GM12878 (cell line): Measurements from ENCODE around the gene TMC8. TPM values are rescaled to one million over a fixed set of nuclear protein-coding genes. Genes with fewer than 3 reads are reported as not detected.

Source experiments
- CHD1 ChIP-seq: IDR thresholded peaks from 2 replicates; pipeline ENCODE4 v1.6.1; 2012; ENCODE audit warnings: low read depth, low read length, improper control_type of control experiment
- DPF2 ChIP-seq: fragments of 450-650 bp; IDR thresholded peaks from 2 replicates; pipeline ENCODE4 v1.6.1; 2017; ENCODE audit warnings: mild to moderate bottlenecking
- E4F1 ChIP-seq: fragments of 450-650 bp; IDR thresholded peaks from 2 replicates; pipeline ENCODE4 v1.6.1; 2018; ENCODE audit warnings: borderline replicate concordance, mild to moderate bottlenecking; ENCODE audit not compliant: partially characterized antibody
- EED ChIP-seq: sonication (generic); IDR thresholded peaks from 2 replicates; pipeline ENCODE4 v1.6.1; 2016; ENCODE audit warnings: antibody characterized with exemption, low read depth
- IRF3 ChIP-seq: fragments of 450-650 bp; IDR thresholded peaks from 2 replicates; pipeline ENCODE4 v1.6.1; 2014; ENCODE audit warnings: mild to moderate bottlenecking
- KDM1A ChIP-seq: fragments of 200-600 bp; sonication (generic); IDR thresholded peaks from 2 replicates; pipeline ENCODE4 v1.6.1; 2016; ENCODE audit warnings: borderline replicate concordance
- MTA3 ChIP-seq: IDR thresholded peaks from 2 replicates; pipeline ENCODE4 v1.6.1; 2012; ENCODE audit warnings: low read length, inconsistent platforms, borderline replicate concordance
- MYB ChIP-seq: fragments of 150-350 bp; IDR thresholded peaks from 2 replicates; pipeline ENCODE4 v1.6.1; 2014; ENCODE audit warnings: mild to moderate bottlenecking, low read depth, low read length, borderline replicate concordance
- RAD21 ChIP-seq: IDR thresholded peaks from 2 replicates; pipeline ENCODE4 v1.6.1; 2011; ENCODE audit warnings: mild to moderate bottlenecking, low read depth, low read length, moderate library complexity; ENCODE audit not compliant: insufficient read depth
- RELB ChIP-seq: fragments of 450-650 bp; IDR thresholded peaks from 2 replicates; pipeline ENCODE4 v1.6.1; 2017; ENCODE audit warnings: low read depth, mild to moderate bottlenecking, moderate library complexity
- SUPT20H ChIP-seq: IDR thresholded peaks from 2 replicates; pipeline ENCODE4 v1.6.1; 2011; ENCODE audit warnings: low read depth, mild to moderate bottlenecking, low read length, moderate library complexity, borderline replicate concordance; ENCODE audit not compliant: control insufficient read depth
- TCF3 ChIP-seq: IDR thresholded peaks from 2 replicates; pipeline ENCODE4 v1.6.1; 2012; ENCODE audit warnings: low read depth, mild to moderate bottlenecking, low read length, borderline replicate concordance; ENCODE audit not compliant: insufficient read depth
- ZBTB11 ChIP-seq: fragments of 450-650 bp; formaldehyde crosslinking; IDR thresholded peaks from 2 replicates; pipeline ENCODE4 v1.5.0; 2022; ENCODE audit warnings: mild to moderate bottlenecking, missing genetic modification characterization
- ZNF274 ChIP-seq: IDR thresholded peaks from one replicate; pipeline ENCODE4 v1.8.0; 2011; ENCODE audit not compliant: insufficient read length, insufficient read depth
- ZNF687 ChIP-seq: fragments of 450-650 bp; IDR thresholded peaks from 2 replicates; pipeline ENCODE4 v1.6.1; 2017; ENCODE audit warnings: mild to moderate bottlenecking, moderate library complexity
- polyA plus RNA-seq, 11 experiments: library from polyadenylated mRNA; depleted of rRNA in 4 of 11; unstranded in 6 of 11; stranded (reverse) in 5 of 11; fragments of >200 nt; fragmentation: Nextera tagmentation in 4 of 11; fragmentation: Illumina TruSeq in 1 of 11; extraction: Ambion mirVana in 4 of 11; extraction: Trizol in 1 of 11; gene quantifications; 1 replicate in 1 of 11; 2 replicates in 10 of 11; pipeline versions ENCODE4 v1.2.1 to v1.2.3, GENCODE V29; 2011 to 2016; ENCODE audit warnings: inconsistent platforms in 2 of 11, missing spikeins in 2 of 11, low read depth in 1 of 11
- total RNA-seq, 4 experiments: library from RNA; depleted of rRNA in 3 of 4; stranded (reverse); fragments of >200 nt in 3 of 4; fragmentation: Illumina TruSeq in 1 of 4; extraction: Trizol in 1 of 4; gene quantifications; 2 replicates each; pipeline versions ENCODE4 v1.2.1 to v1.2.3, GENCODE V29; 2013 to 2021

TMC8 gene
- total and polyA plus RNA-seq, 10 of the 15 experiments (the other 5 are each of a cell fraction or from before 2014, with no cell fraction given), result 2.7 to 128 (median 40.0) TPM

GRCh38 chr17:78144147-78144719, 13.7 kb downstream of the TMC8 start (continued):
- peak; percentile 93 for TF ChIP-seq ZNF687
- no peak for TF ChIP-seq MYB
- no peak; the same call in 1 of the 2 replicates for TF ChIP-seq TCF3
- no peak for TF ChIP-seq MTA3
- TF ChIP-seq SUPT20H, result no peak
- TF ChIP-seq E4F1, result no peak
- TF ChIP-seq RAD21, result no peak
- no peak for TF ChIP-seq ZNF274
- no peak for TF ChIP-seq IRF3
- TF ChIP-seq RELB, result peak; percentile 73; the same call in 1 of the 2 replicates
- no peak for TF ChIP-seq CHD1
- TF ChIP-seq KDM1A, result no peak
- TF ChIP-seq DPF2, result no peak; the same call in none of the 2 replicates
- TF ChIP-seq EED, result peak; percentile 84
- TF ChIP-seq ZBTB11, result no peak
